Ramos (cell line): Measurements from ENCODE around the gene ZNF580.

Experiments used
- in situ Hi-C: fragments of 300-500 bp; cut with MboI; formaldehyde crosslinking; loops from one replicate; pipeline ENCODE4 v1.14.3; 2022; ENCODE audit warnings: low sequenced_read_pairs; ENCODE audit not compliant: unreplicated experiment

The ZNF580 gene

DNA sequence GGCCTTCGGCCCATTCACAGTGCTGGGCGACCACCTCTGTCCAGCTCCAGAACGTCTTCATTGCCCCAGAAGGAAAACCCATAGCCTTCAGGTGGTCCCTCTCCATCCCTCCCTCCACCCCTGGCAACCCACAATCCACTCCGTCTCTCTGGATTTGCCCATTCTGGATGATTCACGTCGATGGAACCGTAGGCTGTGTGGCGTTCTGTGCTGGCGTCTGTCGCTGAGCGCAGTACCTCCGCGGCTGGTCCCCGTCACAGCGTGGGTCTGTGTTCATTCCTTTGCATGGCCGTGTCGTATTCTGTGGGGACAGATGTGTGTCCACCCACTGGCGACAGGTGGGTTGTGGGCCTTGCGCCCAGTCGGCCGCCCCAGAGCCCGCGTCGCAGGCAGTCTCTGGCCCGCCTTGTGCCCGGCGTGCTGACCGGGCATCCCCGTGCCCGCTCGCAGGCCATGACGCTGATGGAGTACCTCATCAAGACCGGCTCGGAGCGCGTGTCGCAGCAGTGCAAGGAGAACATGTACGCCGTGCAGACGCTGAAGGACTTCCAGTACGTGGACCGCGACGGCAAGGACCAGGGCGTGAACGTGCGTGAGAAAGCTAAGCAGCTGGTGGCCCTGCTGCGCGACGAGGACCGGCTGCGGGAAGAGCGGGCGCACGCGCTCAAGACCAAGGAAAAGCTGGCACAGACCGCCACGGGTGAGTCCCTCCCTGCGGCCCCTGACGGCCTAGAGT, 44.3 kb downstream of the ZNF580 start:
- in situ Hi-C loops: no loop called here

DNA sequence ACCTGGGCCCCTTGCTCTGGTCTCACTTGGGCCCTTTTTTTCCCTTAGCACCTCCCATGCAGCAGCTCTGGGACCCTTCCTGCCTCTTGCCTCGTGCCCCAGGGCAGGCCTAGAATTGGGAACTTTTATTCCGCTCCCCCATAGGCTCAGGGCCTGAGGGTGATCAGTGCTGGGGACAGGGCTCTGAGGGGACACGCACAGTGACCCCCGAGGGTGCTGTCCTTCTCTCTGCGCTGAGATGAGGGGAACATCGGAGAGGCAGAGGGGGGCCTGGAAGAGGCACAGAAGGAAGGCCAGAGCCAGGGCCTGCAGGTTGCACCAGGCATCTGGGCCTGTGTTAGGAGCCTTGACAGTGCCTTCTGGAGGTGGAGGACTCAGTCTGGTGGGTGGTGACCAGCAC, 45.0 kb downstream of the ZNF580 start:
- in situ Hi-C loops: no loop called here

DNA sequence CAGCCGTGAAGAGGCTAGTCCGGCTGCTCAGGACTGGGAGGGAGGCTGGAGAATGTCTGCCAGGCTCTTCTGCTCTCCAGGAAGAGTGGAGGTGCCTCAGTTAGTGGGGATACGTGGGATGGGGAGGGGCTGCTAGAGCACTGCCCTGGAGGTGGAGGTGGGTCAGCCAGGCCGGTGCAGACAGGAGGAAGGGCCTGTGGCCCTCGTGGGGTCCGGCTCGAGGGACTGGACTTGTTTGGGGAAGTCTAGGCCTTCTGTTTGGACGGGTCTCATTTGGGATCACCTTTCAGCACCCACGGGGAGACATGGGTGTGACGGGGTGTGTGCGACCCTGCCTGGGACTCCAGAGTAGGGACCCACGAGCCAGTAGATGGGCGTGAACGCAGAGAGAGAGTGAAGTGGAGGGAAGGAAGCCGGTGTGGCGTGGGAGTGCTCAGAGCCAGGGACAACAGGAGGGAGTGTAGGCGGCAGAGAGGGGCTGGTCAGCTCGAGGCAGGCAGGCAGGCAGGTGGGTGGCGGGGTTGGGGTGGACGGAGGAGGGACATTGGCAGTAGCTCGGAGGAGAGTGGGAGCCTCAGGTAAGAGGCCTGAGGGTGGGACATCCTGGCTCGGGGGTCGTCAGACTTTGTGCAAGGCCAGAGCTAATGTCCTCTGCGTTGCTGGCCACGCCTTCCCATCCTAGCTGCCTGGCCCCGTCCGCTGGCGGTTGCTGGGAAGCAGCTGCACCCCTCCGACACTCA, 45.7 kb downstream of the ZNF580 start:
- in situ Hi-C loops: no loop called here

DNA sequence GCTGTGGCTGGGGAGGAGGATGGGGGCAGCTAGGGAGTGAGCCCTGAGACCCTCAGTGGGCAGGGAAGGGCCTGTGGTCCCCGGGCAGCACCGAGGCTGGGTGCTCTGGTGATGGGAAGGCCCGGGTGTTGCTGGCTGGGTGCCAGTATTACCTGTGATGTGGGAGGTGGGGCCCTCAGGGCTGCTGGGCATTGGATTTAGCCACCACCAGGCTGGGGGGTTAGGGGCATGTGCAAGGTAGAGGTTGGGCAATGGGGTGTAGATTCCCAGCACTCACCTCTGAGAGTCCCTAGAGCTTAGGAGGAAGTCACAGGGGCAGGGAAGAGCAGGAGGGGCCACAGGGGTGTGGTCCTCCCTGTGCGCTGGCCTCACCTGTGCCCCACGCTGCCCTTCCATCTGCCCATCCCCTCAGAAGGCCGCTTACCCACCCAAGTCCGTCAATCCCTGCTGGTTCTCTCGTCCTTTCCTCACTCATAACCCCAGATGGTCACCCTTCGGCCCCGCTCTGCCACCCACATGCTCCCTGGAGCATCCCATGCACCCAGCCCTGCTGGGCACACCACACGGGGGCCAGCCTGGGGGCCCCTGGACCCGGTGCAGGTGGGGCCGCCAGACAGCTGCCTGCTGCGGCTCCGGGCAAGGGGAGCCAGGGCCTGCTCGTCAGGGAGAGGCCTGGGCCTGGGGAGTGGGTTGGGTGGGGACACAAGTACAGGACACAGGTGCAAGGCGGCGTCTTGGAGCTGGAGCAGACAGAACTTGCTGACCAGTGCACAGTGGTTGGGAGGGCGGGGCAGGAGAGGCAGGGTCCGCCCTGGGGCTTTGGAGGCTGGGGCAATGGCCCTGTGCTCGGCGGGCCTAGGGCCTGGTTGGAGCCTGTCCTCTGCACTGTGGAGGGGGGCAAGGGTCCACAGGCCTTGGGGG, 46.7 kb downstream of the ZNF580 start:
- in situ Hi-C loops: no loop called here

DNA sequence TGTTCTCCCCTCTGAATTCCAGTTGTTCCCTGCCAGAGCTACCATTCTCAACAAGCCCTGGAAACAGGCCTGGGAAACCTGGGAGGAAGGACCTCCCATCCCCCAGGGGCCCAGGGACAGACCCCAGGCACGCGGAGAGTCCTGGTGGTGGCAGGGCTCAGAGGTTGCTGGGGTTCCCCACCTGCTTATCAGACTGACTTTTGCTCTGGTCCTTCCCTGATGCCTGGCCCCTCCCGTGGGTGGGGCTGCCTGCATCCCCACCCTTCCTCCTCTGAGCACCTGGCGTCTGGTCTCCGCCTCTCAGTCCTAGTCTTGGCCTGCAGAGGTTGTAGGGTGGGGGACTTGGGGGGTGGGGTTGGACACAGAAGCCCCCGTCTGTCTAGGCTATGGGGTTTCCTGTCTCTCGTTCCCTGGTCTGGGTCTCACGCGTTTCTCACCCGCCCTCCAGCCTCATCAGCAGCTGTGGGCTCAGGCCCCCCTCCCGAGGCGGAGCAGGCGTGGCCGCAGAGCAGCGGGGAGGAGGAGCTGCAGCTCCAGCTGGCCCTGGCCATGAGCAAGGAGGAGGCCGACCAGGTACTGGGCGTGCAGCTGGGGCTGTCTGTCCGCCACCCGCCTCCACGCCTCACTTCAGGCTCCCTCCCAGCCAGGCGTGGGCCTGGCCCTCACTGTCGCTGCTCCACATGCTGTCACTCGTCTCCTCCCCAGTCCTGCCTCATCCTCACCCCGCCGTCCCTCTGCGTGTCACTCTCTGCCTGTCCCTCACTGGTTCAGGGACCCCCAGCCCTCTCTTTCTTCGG, 47.8 kb downstream of the ZNF580 start:
- in situ Hi-C loops: no loop called here

DNA sequence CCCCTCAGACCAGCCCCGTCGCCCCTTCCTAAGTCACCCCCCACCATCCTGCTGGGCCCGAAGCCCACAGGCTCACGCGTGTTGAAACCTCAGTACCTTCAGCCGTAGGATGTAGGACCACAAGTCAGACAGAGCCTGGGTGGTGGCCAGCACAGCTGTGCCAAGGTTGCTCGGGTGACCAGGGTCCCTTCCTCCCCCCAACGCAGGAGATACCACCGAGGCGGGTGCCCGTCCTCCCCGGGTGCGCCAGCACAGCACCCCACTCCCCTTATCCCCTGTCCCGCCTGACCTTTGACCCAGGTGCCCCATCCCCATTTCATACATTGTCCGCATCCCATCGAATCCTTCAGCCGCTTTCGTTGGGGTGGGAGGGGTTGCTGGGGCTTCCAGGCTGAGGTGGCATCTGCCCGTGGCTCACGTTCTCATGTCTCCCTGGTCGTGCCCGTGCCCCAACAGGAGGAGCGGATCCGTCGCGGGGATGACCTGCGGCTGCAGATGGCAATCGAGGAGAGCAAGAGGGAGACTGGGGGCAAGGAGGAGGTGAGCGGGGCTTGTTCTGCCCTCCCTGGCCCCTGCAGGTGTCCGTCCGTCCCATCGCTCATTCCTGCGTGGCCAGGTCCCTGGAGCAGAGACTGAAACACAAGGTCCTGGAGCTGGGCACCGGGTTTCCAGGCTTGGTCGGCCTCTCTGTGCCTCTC, 48.8 kb downstream of the ZNF580 start:
- in situ Hi-C loops: no loop called here

DNA sequence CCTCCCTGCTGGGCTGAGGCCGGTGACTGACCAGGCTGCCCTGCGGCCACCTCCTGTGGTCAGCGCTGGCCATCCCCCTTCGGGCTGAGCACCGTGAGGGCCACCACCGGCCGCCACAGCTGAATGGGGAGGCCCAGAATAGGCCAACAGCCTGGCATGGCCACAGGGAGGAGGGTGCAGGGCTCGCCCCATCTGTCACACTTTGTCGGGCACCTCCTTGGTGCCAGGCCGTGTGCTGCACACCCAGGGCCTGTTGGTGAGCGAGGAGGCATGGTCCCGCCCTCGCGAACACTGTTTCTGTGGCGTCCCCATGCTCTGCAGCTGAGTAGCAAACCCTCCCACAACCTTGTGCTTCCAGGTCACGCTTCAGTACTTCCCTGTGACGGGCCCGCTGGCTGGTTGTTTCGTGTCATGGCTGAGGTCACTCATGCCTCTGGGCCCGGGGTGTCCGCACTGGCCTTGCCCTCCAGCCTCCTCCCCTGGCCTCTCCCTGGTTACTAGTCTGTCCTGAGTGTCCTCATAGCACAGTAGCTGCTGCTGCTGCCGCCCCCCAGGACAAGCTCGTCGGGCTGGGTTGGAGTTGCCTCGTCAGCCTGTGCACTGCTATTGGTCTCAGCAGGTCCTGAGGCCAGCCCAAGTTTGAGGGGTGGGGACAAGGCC, 49.4 kb downstream of the ZNF580 start:
- in situ Hi-C loops: no loop called here

DNA sequence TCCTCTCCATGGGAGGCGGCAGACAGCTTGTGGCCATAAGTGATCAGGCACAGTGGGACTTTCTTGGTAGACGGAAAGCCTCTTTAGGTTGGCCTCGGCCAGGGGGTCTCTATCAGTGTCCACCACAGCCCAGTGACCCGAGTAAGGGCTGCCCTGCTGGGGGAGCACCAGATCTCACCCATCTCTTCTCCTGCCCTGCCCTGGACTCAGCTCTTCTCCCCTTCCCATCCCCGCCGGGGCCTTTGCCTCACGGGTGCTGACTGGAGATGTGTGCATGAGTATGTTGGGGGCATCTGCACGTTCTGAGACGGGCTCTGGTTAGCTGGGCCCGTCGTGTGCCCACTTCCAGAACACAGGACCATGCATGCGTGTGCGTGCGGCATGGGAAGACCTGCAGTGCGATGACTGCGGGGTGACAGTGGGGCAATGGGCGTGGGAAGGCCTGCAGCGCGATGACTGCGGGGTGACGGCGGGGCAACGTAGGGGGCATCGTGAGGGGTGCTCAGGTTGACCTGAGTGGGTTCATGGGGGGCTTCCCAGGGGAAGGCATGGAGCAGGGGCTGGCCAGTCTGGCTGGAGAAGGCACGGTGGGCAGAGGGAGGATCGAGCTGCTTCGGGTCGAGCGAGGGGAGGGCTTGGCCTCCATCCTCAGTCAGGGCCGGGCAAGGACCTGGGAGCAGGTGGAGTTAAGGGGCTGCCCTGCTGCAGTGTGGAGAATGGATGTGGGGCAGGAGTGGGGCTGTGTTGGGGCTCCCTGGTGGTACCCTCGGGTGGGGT, 50.2 kb downstream of the ZNF580 start:
- in situ Hi-C loops: no loop called here

DNA sequence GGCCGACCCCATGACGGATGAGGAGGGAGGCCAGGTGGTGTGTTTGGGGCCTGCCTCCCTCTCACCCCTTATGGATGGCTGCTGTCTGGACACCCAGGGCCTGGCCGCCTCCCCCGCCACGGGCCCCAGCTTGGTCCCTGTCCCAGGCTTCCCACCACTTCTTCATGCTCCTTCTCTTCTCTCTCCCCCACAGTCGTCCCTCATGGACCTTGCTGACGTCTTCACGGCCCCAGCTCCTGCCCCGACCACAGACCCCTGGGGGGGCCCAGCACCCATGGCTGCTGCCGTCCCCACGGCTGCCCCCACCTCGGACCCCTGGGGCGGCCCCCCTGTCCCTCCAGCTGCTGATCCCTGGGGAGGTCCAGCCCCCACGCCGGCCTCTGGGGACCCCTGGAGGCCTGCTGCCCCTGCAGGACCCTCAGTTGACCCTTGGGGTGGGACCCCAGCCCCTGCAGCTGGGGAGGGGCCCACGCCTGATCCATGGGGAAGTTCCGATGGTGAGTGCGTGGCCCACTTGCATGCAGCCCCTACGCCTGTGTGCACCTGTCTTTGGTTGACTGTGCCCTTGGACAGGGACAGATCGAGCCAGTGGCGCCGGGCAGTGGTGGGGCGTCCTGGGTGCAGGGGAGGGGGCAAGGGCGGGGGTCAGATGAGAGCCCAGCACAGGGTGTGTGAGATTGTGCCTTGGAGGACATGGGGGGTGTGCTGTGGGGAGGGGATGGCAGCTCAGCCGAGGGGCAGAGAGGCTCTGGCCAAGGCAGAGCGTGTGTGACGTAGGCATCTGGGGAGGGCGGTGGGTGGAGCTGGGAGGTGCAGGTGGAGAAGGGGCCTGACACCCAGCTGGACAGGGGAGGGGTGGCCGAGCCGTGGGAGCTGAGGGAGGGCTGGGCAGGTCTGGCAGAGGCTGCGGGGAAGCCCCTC, 51.0 kb downstream of the ZNF580 start:
- in situ Hi-C loops: no loop called here

DNA sequence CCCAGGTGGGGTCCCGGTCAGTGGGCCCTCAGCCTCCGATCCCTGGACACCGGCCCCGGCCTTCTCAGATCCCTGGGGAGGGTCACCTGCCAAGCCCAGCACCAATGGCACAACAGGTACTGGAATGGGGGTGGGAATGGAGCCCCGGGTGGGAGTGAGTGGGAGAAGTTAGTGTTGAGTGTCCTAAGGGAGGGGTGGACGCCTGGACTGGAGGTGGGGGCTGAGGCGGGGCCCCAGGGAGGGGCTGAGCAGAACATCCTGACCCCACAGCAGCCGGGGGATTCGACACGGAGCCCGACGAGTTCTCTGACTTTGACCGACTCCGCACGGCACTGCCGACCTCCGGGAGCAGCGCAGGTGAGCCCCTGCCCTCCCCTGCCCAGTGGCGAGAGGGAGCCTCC, 51.9 kb downstream of the ZNF580 start:
- in situ Hi-C loops: no loop called here
